Measurements from ENCODE around the gene ERBB4.

DNA sequence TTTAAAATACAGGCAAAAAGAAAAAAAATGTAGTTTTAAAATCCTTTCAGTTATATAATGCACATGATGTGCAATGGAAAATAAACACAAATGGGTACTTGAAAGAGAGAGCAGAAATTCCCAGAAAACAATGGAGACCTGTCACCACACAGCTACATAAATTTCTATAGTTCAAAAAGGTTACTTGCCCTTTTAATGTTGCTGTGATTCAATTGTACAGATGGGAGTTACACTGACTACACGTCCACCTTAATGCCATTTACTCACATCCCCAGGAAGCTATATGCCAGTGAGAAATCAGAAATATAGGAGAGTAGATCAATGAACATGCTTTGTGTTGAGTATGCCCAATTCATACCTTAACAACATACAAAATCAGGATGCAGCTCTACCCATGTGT, 269.6 kb downstream of the ERBB4 start:
- TF ChIP-seq, protein P1, sequence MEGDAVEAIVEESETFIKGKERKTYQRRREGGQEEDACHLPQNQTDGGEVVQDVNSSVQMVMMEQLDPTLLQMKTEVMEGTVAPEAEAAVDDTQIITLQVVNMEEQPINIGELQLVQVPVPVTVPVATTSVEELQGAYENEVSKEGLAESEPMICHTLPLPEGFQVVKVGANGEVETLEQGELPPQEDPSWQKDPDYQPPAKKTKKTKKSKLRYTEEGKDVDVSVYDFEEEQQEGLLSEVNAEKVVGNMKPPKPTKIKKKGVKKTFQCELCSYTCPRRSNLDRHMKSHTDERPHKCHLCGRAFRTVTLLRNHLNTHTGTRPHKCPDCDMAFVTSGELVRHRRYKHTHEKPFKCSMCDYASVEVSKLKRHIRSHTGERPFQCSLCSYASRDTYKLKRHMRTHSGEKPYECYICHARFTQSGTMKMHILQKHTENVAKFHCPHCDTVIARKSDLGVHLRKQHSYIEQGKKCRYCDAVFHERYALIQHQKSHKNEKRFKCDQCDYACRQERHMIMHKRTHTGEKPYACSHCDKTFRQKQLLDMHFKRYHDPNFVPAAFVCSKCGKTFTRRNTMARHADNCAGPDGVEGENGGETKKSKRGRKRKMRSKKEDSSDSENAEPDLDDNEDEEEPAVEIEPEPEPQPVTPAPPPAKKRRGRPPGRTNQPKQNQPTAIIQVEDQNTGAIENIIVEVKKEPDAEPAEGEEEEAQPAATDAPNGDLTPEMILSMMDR (IDR thresholded peaks at IDR 0.05), result no peak
- TF ChIP-seq POLR2A (IDR thresholded peaks at IDR 0.05) (no peak), POLR2AphosphoS5 (IDR thresholded peaks at IDR 0.05) (no peak)

Measured in breast epithelium (tissue), 3 donors.